Nephron progenitor cell (in vitro differentiated cells): ENCODE results near the gene GRM2.
A peak's percentile ranks its signal among the peaks of the same experiment; 100 is the strongest.

Experiments
- DNase-seq: peaks from one replicate; pipeline ENCODE4 v3.0.0; 2021
- H3K27ac Mint-ChIP-seq: 2 replicates; pipeline ENCODE4 v1.8.0; 2021; ENCODE audit warnings: mild to moderate bottlenecking, moderate library complexity, mixed read lengths
- H3K27me3 Mint-ChIP-seq: 2 replicates; pipeline ENCODE4 v1.8.0; 2021; ENCODE audit warnings: mild to moderate bottlenecking, low read depth, mixed read lengths; ENCODE audit not compliant: poor library complexity
- H3K36me3 Mint-ChIP-seq: 2 replicates; pipeline ENCODE4 v1.8.0; 2021; ENCODE audit warnings: low read depth, mixed read lengths
- H3K4me1 Mint-ChIP-seq: 2 replicates; pipeline ENCODE4 v1.8.0; 2021; ENCODE audit warnings: mixed read lengths
- H3K4me3 Mint-ChIP-seq: 2 replicates; pipeline ENCODE4 v1.8.0; 2021; ENCODE audit warnings: mild to moderate bottlenecking, moderate library complexity, mixed read lengths
- H3K9me3 Mint-ChIP-seq: 2 replicates; pipeline ENCODE4 v1.8.0; 2021; ENCODE audit warnings: mild to moderate bottlenecking, moderate library complexity, mixed read lengths
- TF ChIP-seq, protein P1 (sequence below): fragments of 200-600 bp; sonication (generic); IDR thresholded peaks from 2 replicates; pipeline ENCODE4 v1.5.0; 2021; ENCODE audit warnings: antibody characterized with exemption

Gene GRM2

GRCh38 chr3:51706788-51707731, at the start of gene GRM2:
GRM2 (plus strand) TSS chr3:51707068; CDS start chr3:51708984, 1,916 bp downstream.
- Mint-ChIP-seq H3K4me3 (peak within 1 kb of the TSS; percentile 88), H3K36me3 (no peaks in the 10 kb centered on the region), H3K27ac (no peak within 1 kb of the TSS), H3K27me3 (peaks cover 30% of the 10 kb centered on the region), H3K4me1 (peaks cover 22% of the 10 kb centered on the region), H3K9me3 (no peaks in the 10 kb centered on the region)
- TF ChIP-seq, protein P1, sequence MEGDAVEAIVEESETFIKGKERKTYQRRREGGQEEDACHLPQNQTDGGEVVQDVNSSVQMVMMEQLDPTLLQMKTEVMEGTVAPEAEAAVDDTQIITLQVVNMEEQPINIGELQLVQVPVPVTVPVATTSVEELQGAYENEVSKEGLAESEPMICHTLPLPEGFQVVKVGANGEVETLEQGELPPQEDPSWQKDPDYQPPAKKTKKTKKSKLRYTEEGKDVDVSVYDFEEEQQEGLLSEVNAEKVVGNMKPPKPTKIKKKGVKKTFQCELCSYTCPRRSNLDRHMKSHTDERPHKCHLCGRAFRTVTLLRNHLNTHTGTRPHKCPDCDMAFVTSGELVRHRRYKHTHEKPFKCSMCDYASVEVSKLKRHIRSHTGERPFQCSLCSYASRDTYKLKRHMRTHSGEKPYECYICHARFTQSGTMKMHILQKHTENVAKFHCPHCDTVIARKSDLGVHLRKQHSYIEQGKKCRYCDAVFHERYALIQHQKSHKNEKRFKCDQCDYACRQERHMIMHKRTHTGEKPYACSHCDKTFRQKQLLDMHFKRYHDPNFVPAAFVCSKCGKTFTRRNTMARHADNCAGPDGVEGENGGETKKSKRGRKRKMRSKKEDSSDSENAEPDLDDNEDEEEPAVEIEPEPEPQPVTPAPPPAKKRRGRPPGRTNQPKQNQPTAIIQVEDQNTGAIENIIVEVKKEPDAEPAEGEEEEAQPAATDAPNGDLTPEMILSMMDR = no peak
- DNase-seq = peak; percentile 97

- no peaks in the 10 kb centered on the region for H3K4me1 Mint-ChIP-seq
- no peaks in the 10 kb centered on the region for H3K27me3 Mint-ChIP-seq
- TF ChIP-seq, protein P1 = no peak
- DNase-seq = no peak
- no peak overlapping the region for H3K27ac Mint-ChIP-seq
- no peak overlapping the region for H3K4me3 Mint-ChIP-seq
- peaks cover 8% of the 10 kb centered on the region for H3K9me3 Mint-ChIP-seq
- peaks cover 87% of the 10 kb centered on the region for H3K36me3 Mint-ChIP-seq
Measured at GRCh38 chr3:51657234-51657633, 49.6 kb upstream of the GRM2 start.

GRCh38 chr3:51659942-51660341, 46.9 kb upstream of the GRM2 start:
- no peaks in the 10 kb centered on the region for H3K9me3 Mint-ChIP-seq
- H3K4me1 Mint-ChIP-seq = no peaks in the 10 kb centered on the region
- H3K27ac Mint-ChIP-seq = no peak overlapping the region
- no peak overlapping the region for H3K4me3 Mint-ChIP-seq
- DNase-seq = no peak
- peaks cover 86% of the 10 kb centered on the region for H3K36me3 Mint-ChIP-seq
- TF ChIP-seq, protein P1 = no peak
- no peaks in the 10 kb centered on the region for H3K27me3 Mint-ChIP-seq

GRCh38 chr3:51662456-51662855, 44.4 kb upstream of the GRM2 start:
- Mint-ChIP-seq H3K36me3 (peaks cover 65% of the 10 kb centered on the region), H3K27ac (no peak overlapping the region), H3K4me3 (no peak overlapping the region), H3K4me1 (no peaks in the 10 kb centered on the region), H3K27me3 (peaks cover 4% of the 10 kb centered on the region), H3K9me3 (no peaks in the 10 kb centered on the region)
- TF ChIP-seq, protein P1 = no peak
- no peak for DNase-seq

- H3K4me3 Mint-ChIP-seq = no peak overlapping the region
- H3K9me3 Mint-ChIP-seq = no peaks in the 10 kb centered on the region
- peak overlapping the region; percentile 11 for H3K27ac Mint-ChIP-seq
- H3K36me3 Mint-ChIP-seq = peaks cover 8% of the 10 kb centered on the region
- no peak for DNase-seq
- peaks cover 34% of the 10 kb centered on the region for H3K4me1 Mint-ChIP-seq
- TF ChIP-seq, protein P1 = no peak
- H3K27me3 Mint-ChIP-seq = peaks cover 18% of the 10 kb centered on the region
Measured at GRCh38 chr3:51668756-51669155, 38.1 kb upstream of the GRM2 start.
